Measurements from ENCODE around the gene GALNT15.

The GALNT15 gene

GRCh38 chr3:16273867-16274266, 99.4 kb downstream of the GALNT15 start:
- Histone ChIP-seq H3K27ac (no peak overlapping the region), H3K27me3 (no peaks in the 10 kb centered on the region), H3K36me3 (peaks cover 13% of the 10 kb centered on the region), H3K4me1 (ENCODE audit: control insufficient read depth in 1 of 2, insufficient read depth in 1 of 2, low read depth in 1 of 2, low read length in 1 of 2) (no peaks in the 10 kb centered on the region), H3K4me3 (ENCODE audit: low read depth in 1 of 2, low read length in 1 of 2) (no peak overlapping the region), H3K9me3 (no peaks in the 10 kb centered on the region)
- TF ChIP-seq CTCF (IDR thresholded peaks at IDR 0.05), result no peak

- Histone ChIP-seq H3K4me1 (ENCODE audit: control insufficient read depth in 1 of 2, insufficient read depth in 1 of 2, low read depth in 1 of 2, low read length in 1 of 2) (no peaks in the 10 kb centered on the region), H3K9me3 (no peaks in the 10 kb centered on the region), H3K36me3 (peaks cover 4% of the 10 kb centered on the region), H3K27me3 (no peaks in the 10 kb centered on the region), H3K27ac (no peak overlapping the region), H3K4me3 (ENCODE audit: low read depth in 1 of 2, low read length in 1 of 2) (no peak overlapping the region)
- TF ChIP-seq CTCF (IDR thresholded peaks at IDR 0.05), result no peak
These were observed 103.0 kb downstream of the GALNT15 start for GRCh38 chr3:16277471-16277870.

GRCh38 chr3:16279010-16279801, 104.7 kb downstream of the GALNT15 start:
- no peak for TF ChIP-seq CTCF (IDR thresholded peaks at IDR 0.05)
- peaks cover 4% of the 10 kb centered on the region for H3K36me3 ChIP-seq
- H3K9me3 ChIP-seq, result no peaks in the 10 kb centered on the region
- no peak overlapping the region for H3K4me3 ChIP-seq (ENCODE audit: low read depth in 1 of 2, low read length in 1 of 2)
- H3K27ac ChIP-seq, result no peak overlapping the region
- no peaks in the 10 kb centered on the region for H3K4me1 ChIP-seq (ENCODE audit: control insufficient read depth in 1 of 2, insufficient read depth in 1 of 2, low read depth in 1 of 2, low read length in 1 of 2)
- H3K27me3 ChIP-seq, result no peaks in the 10 kb centered on the region

GRCh38 chr3:16280671-16281070, 106.2 kb downstream of the GALNT15 start:
- H3K36me3 ChIP-seq, result peaks cover 4% of the 10 kb centered on the region

More at GRCh38 chr3:16280671-16281070, 106.2 kb downstream of the GALNT15 start:
- Histone ChIP-seq H3K4me1 (ENCODE audit: control insufficient read depth in 1 of 2, insufficient read depth in 1 of 2, low read depth in 1 of 2, low read length in 1 of 2) (no peaks in the 10 kb centered on the region), H3K27me3 (no peaks in the 10 kb centered on the region), H3K4me3 (ENCODE audit: low read depth in 1 of 2, low read length in 1 of 2) (no peak overlapping the region), H3K27ac (no peak overlapping the region), H3K9me3 (no peaks in the 10 kb centered on the region)
- no peak for TF ChIP-seq CTCF (IDR thresholded peaks at IDR 0.05)
